ENCODE measurements around the gene CORO6. TPM values are rescaled to one million over a fixed set of nuclear protein-coding genes. Genes with fewer than 3 reads are reported as not detected.

Gene CORO6
- total and polyA plus RNA-seq, 4 donors, result 0.23 to 3.0 (median 0.59) TPM

GRCh38 chr17:29669266-29669665, 46.6 kb upstream of the CORO6 start:
- H3K27me3 ChIP-seq (ENCODE audit: control insufficient read depth in 4 of 4, insufficient read depth in 4 of 4, low read length in 3 of 4), result no peaks in the 10 kb centered on the region
- DNase-seq (ENCODE audit: low spot score), result no peak
- TF ChIP-seq MAX (IDR thresholded peaks at IDR 0.05) (no peak), JUND (IDR thresholded peaks at IDR 0.05) (no peak), FOXA2 (IDR thresholded peaks at IDR 0.05) (no peak), RAD21 (IDR thresholded peaks at IDR 0.05) (no peak), EGR1 (IDR thresholded peaks at IDR 0.05; ENCODE audit: low read depth in 2 of 2) (no peak), SP1 (IDR thresholded peaks at IDR 0.05) (no peak), HNF4G (IDR thresholded peaks at IDR 0.05) (no peak), GABPA (IDR thresholded peaks at IDR 0.05 in 1 of 2, conservative IDR thresholded peaks at IDR 0.05 in 1 of 2) (no peak), YY1 (IDR thresholded peaks at IDR 0.05) (no peak), RXRA (IDR thresholded peaks at IDR 0.05) (no peak), NR2F2 (IDR thresholded peaks at IDR 0.05) (no peak), HNF4A (conservative IDR thresholded peaks at IDR 0.05) (no peak)
- TF ChIP-seq, protein P1, sequence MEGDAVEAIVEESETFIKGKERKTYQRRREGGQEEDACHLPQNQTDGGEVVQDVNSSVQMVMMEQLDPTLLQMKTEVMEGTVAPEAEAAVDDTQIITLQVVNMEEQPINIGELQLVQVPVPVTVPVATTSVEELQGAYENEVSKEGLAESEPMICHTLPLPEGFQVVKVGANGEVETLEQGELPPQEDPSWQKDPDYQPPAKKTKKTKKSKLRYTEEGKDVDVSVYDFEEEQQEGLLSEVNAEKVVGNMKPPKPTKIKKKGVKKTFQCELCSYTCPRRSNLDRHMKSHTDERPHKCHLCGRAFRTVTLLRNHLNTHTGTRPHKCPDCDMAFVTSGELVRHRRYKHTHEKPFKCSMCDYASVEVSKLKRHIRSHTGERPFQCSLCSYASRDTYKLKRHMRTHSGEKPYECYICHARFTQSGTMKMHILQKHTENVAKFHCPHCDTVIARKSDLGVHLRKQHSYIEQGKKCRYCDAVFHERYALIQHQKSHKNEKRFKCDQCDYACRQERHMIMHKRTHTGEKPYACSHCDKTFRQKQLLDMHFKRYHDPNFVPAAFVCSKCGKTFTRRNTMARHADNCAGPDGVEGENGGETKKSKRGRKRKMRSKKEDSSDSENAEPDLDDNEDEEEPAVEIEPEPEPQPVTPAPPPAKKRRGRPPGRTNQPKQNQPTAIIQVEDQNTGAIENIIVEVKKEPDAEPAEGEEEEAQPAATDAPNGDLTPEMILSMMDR (IDR thresholded peaks at IDR 0.05; ENCODE audit: low read depth, low read length, missing input control), result no peak
- TF ChIP-seq, protein P2, sequence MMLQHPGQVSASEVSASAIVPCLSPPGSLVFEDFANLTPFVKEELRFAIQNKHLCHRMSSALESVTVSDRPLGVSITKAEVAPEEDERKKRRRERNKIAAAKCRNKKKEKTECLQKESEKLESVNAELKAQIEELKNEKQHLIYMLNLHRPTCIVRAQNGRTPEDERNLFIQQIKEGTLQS (IDR thresholded peaks at IDR 0.05), result no peak
- no peak overlapping the region for H3K9ac ChIP-seq (ENCODE audit: low read depth in 1 of 2, low read length in 2 of 2)
- peaks cover 4 to 21% (median 15%) of the 10 kb centered on the region in 4 donors for H3K36me3 ChIP-seq (ENCODE audit: control insufficient read depth in 4 of 4, insufficient read depth in 3 of 4, low read depth in 1 of 4, low read length in 3 of 4)
- H3K27ac ChIP-seq (ENCODE audit: low read depth in 1 of 2, low read length in 2 of 2), result no peak overlapping the region
- H3K4me1 ChIP-seq (ENCODE audit: control insufficient read depth in 4 of 4, insufficient read depth in 4 of 4, low read length in 3 of 4), result no peaks in the 10 kb centered on the region
- no peaks in the 10 kb centered on the region for H3K9me3 ChIP-seq (ENCODE audit: control insufficient read depth in 4 of 4, low read length in 3 of 4)
- no peak overlapping the region for H3K4me3 ChIP-seq (ENCODE audit: low read depth in 1 of 3, low read length in 3 of 3)

GRCh38 chr17:29667969-29668368, 45.3 kb upstream of the CORO6 start:
- H3K4me1 ChIP-seq (ENCODE audit: control insufficient read depth in 4 of 4, insufficient read depth in 4 of 4, low read length in 3 of 4), result no peaks in the 10 kb centered on the region
- TF ChIP-seq, protein P2 (IDR thresholded peaks at IDR 0.05), result no peak
- no peak for TF ChIP-seq HNF4A (conservative IDR thresholded peaks at IDR 0.05)
- TF ChIP-seq FOXA1 (IDR thresholded peaks at IDR 0.05), result no peak
- TF ChIP-seq EGR1 (IDR thresholded peaks at IDR 0.05; ENCODE audit: low read depth in 2 of 2), result no peak
- no peak for TF ChIP-seq RXRA (IDR thresholded peaks at IDR 0.05)
- no peak for TF ChIP-seq FOXA2 (IDR thresholded peaks at IDR 0.05)
- no peak for TF ChIP-seq YY1 (IDR thresholded peaks at IDR 0.05)
- TF ChIP-seq TAF1 (conservative IDR thresholded peaks at IDR 0.05), result no peak
- TF ChIP-seq, protein P3, sequence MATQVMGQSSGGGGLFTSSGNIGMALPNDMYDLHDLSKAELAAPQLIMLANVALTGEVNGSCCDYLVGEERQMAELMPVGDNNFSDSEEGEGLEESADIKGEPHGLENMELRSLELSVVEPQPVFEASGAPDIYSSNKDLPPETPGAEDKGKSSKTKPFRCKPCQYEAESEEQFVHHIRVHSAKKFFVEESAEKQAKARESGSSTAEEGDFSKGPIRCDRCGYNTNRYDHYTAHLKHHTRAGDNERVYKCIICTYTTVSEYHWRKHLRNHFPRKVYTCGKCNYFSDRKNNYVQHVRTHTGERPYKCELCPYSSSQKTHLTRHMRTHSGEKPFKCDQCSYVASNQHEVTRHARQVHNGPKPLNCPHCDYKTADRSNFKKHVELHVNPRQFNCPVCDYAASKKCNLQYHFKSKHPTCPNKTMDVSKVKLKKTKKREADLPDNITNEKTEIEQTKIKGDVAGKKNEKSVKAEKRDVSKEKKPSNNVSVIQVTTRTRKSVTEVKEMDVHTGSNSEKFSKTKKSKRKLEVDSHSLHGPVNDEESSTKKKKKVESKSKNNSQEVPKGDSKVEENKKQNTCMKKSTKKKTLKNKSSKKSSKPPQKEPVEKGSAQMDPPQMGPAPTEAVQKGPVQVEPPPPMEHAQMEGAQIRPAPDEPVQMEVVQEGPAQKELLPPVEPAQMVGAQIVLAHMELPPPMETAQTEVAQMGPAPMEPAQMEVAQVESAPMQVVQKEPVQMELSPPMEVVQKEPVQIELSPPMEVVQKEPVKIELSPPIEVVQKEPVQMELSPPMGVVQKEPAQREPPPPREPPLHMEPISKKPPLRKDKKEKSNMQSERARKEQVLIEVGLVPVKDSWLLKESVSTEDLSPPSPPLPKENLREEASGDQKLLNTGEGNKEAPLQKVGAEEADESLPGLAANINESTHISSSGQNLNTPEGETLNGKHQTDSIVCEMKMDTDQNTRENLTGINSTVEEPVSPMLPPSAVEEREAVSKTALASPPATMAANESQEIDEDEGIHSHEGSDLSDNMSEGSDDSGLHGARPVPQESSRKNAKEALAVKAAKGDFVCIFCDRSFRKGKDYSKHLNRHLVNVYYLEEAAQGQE (IDR thresholded peaks at IDR 0.05), result no peak
- TF ChIP-seq RAD21 (IDR thresholded peaks at IDR 0.05), result no peak
- TF ChIP-seq GABPA (IDR thresholded peaks at IDR 0.05 in 1 of 2, conservative IDR thresholded peaks at IDR 0.05 in 1 of 2), result no peak
- TF ChIP-seq, protein P4, sequence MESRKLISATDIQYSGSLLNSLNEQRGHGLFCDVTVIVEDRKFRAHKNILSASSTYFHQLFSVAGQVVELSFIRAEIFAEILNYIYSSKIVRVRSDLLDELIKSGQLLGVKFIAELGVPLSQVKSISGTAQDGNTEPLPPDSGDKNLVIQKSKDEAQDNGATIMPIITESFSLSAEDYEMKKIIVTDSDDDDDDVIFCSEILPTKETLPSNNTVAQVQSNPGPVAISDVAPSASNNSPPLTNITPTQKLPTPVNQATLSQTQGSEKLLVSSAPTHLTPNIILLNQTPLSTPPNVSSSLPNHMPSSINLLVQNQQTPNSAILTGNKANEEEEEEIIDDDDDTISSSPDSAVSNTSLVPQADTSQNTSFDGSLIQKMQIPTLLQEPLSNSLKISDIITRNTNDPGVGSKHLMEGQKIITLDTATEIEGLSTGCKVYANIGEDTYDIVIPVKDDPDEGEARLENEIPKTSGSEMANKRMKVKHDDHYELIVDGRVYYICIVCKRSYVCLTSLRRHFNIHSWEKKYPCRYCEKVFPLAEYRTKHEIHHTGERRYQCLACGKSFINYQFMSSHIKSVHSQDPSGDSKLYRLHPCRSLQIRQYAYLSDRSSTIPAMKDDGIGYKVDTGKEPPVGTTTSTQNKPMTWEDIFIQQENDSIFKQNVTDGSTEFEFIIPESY (IDR thresholded peaks at IDR 0.05), result no peak
- H3K4me3 ChIP-seq (ENCODE audit: low read depth in 1 of 3, low read length in 3 of 3), result no peak overlapping the region
- H3K27ac ChIP-seq (ENCODE audit: low read depth in 1 of 2, low read length in 2 of 2), result no peak overlapping the region
- no peaks in the 10 kb centered on the region for H3K9me3 ChIP-seq (ENCODE audit: control insufficient read depth in 4 of 4, low read length in 3 of 4)
- H3K27me3 ChIP-seq (ENCODE audit: control insufficient read depth in 4 of 4, insufficient read depth in 4 of 4, low read length in 3 of 4), result no peaks in the 10 kb centered on the region
- no peak for DNase-seq (ENCODE audit: low spot score)
- H3K9ac ChIP-seq (ENCODE audit: low read depth in 1 of 2, low read length in 2 of 2), result no peak overlapping the region
- H3K36me3 ChIP-seq (ENCODE audit: control insufficient read depth in 4 of 4, insufficient read depth in 3 of 4, low read depth in 1 of 4, low read length in 3 of 4), result peaks cover 2 to 21% (median 15%) of the 10 kb centered on the region in 4 donors
